Smooth muscle cell (in vitro differentiated cells): ENCODE measurements around the gene GOSR2. TPM values are rescaled to one million over a fixed set of nuclear protein-coding genes. Genes with fewer than 3 reads are reported as not detected.

Experiments used
- DNase-seq: peaks from one replicate; lab custom pipeline; 2025; ENCODE audit not compliant: unreplicated experiment; lab: John Stamatoyannopoulos, UW
- H2AFZ ChIP-seq: fragments of 200-600 bp; sonication (generic); 2 replicates; pipeline ENCODE4 v1.6.0; 2016; ENCODE audit warnings: antibody characterized with exemption, low read depth, mild to moderate bottlenecking
- H3F3A ChIP-seq: fragments of 200-600 bp; sonication (generic); 2 replicates; pipeline ENCODE4 v1.6.0; 2017; ENCODE audit warnings: antibody characterized with exemption, low read depth
- H3K27ac ChIP-seq: fragments of 200-600 bp; sonication (generic); 2 replicates; pipeline ENCODE4 v1.5.1; 2016; ENCODE audit warnings: low read depth, mild to moderate bottlenecking
- H3K27me3 ChIP-seq: fragments of 200-600 bp; sonication (generic); 2 replicates; pipeline ENCODE4 v1.6.1; 2016; ENCODE audit warnings: low read depth, mild to moderate bottlenecking
- H3K36me3 ChIP-seq: fragments of 200-600 bp; sonication (generic); 2 replicates; pipeline ENCODE4 v1.5.1; 2016; ENCODE audit warnings: low read depth
- H3K4me1 ChIP-seq: fragments of 200-600 bp; sonication (generic); 2 replicates; pipeline ENCODE4 v1.5.1; 2016; ENCODE audit warnings: low read depth
- H3K4me2 ChIP-seq: fragments of 200-600 bp; sonication (generic); 2 replicates; pipeline ENCODE4 v1.6.0; 2016; ENCODE audit warnings: mild to moderate bottlenecking
- H3K4me3 ChIP-seq: fragments of 200-600 bp; sonication (generic); 2 replicates; pipeline ENCODE4 v1.5.1; 2016; ENCODE audit warnings: mild to moderate bottlenecking
- H3K79me2 ChIP-seq: fragments of 200-600 bp; sonication (generic); 2 replicates; pipeline ENCODE4 v1.6.0; 2016; ENCODE audit warnings: low read depth, mild to moderate bottlenecking
- H3K9ac ChIP-seq: fragments of 200-600 bp; sonication (generic); 2 replicates; pipeline ENCODE4 v1.6.0; 2016; ENCODE audit warnings: low read depth
- H3K9me3 ChIP-seq: fragments of 200-600 bp; sonication (generic); replicated peaks from 2 replicates; pipeline ENCODE4 v1.5.1; 2016; ENCODE audit warnings: low read depth
- H4K20me1 ChIP-seq: fragments of 200-600 bp; sonication (generic); 2 replicates; pipeline ENCODE4 v1.6.0; 2016; ENCODE audit warnings: low read depth
- CTCF ChIP-seq: fragments of 200-600 bp; sonication (generic); IDR thresholded peaks from 2 replicates; pipeline ENCODE4 v1.5.1; 2017; ENCODE audit warnings: borderline replicate concordance, mild to moderate bottlenecking, antibody characterized with exemption; ENCODE audit not compliant: insufficient read depth, poor library complexity, severe bottlenecking
- WGBS: methylation state at CpG from one replicate; pipeline ENCODE4 v1.1.7; 2016; ENCODE audit warnings: low lambda C conversion rate; 5-methylcytosine and 5-hydroxymethylcytosine counted together
- polyA plus RNA-seq: library from polyadenylated mRNA; unstranded; fragments of >200 nt; fragmentation: Nextera tagmentation; extraction: Ambion mirVana; gene quantifications from 2 replicates; pipeline ENCODE4 v1.2.1, GENCODE V29; 2016
- total RNA-seq: library from RNA; depleted of rRNA; stranded (reverse); fragments of >200 nt; gene quantifications from 2 replicates; pipeline ENCODE4 v1.2.3, GENCODE V29; 2014

The GOSR2 gene
- total and polyA plus RNA-seq, 2 experiments from 2014 or later, result 38.0 to 64.5 TPM

- Histone ChIP-seq H3K4me1 (peaks cover 2% of the 10 kb centered on the region), H3K79me2 (no peaks in the 10 kb centered on the region), H2AFZ (no peak overlapping the region), H3K9ac (no peak overlapping the region), H4K20me1 (peaks cover 1% of the 10 kb centered on the region), H3K36me3 (no peaks in the 10 kb centered on the region), H3K27ac (no peak overlapping the region), H3K9me3 (no peaks in the 10 kb centered on the region), H3F3A (no peaks in the 10 kb centered on the region), H3K27me3 (peaks cover 28% of the 10 kb centered on the region), H3K4me3 (no peak overlapping the region), H3K4me2 (no peak overlapping the region)
- DNase-seq, result no peak
- no peak for TF ChIP-seq CTCF
- WGBS, result 74% methylated on average over 7 of the region's 10 CpGs
Measured at GRCh38 chr17:46971647-46972300, 48.8 kb downstream of the GOSR2 start.

DNA sequence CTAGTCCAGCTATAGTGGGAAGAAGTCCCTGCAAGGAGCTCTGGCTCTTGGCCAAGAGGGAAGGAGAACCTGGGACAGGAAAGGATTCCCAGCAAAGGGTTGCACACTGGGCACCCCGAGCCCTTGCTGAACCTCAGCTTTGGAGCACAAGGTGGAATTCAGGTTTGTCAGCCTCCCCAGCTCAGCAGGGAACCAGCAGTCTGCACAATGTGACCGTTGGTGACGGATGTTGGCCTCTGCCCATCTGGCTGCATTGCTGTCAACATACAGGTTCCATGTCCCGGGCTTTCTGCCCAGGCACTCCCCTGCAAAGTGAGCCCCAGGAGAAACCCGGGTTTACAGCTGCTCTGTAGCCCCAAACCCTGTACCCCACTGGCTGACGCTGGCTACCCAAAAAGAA lies 49.4 kb downstream of the GOSR2 start:
- WGBS, result 83% methylated on average over 6 of the region's 6 CpGs
- Histone ChIP-seq H3K27me3 (peaks cover 33% of the 10 kb centered on the region), H3K79me2 (no peaks in the 10 kb centered on the region), H2AFZ (no peak overlapping the region), H3F3A (no peaks in the 10 kb centered on the region), H4K20me1 (peaks cover 7% of the 10 kb centered on the region), H3K4me1 (peaks cover 4% of the 10 kb centered on the region), H3K4me3 (no peak overlapping the region), H3K9ac (no peak overlapping the region), H3K36me3 (no peaks in the 10 kb centered on the region), H3K27ac (no peak overlapping the region), H3K4me2 (no peak overlapping the region), H3K9me3 (no peaks in the 10 kb centered on the region)
- no peak for DNase-seq
- TF ChIP-seq CTCF, result no peak

GRCh38 chr17:46974086-46974485 lies 51.1 kb downstream of the GOSR2 start:
- Histone ChIP-seq H3K4me1 (peaks cover 18% of the 10 kb centered on the region), H3K27ac (no peak overlapping the region), H4K20me1 (peaks cover 15% of the 10 kb centered on the region), H3K36me3 (no peaks in the 10 kb centered on the region), H3F3A (no peaks in the 10 kb centered on the region), H3K27me3 (peaks cover 51% of the 10 kb centered on the region), H3K79me2 (no peaks in the 10 kb centered on the region), H3K9me3 (no peaks in the 10 kb centered on the region), H3K4me3 (no peak overlapping the region), H2AFZ (no peak overlapping the region), H3K4me2 (no peak overlapping the region), H3K9ac (no peak overlapping the region)
- 90% methylated on average over 11 of the region's 11 CpGs for WGBS
- no peak for DNase-seq
- TF ChIP-seq CTCF, result no peak

- H3K9me3 ChIP-seq, result no peaks in the 10 kb centered on the region
- 93% methylated on average over 4 of the region's 4 CpGs for WGBS
Measured at GRCh38 chr17:46975287-46975686, 52.3 kb downstream of the GOSR2 start.

More at GRCh38 chr17:46975287-46975686, 52.3 kb downstream of the GOSR2 start:
- H3K27ac ChIP-seq, result no peak overlapping the region
- H3K4me2 ChIP-seq, result no peak overlapping the region
- peaks cover 63% of the 10 kb centered on the region for H3K27me3 ChIP-seq
- no peaks in the 10 kb centered on the region for H3K36me3 ChIP-seq
- H3K4me1 ChIP-seq, result peaks cover 18% of the 10 kb centered on the region
- H2AFZ ChIP-seq, result no peak overlapping the region
- no peak overlapping the region for H3K9ac ChIP-seq
- H3F3A ChIP-seq, result no peaks in the 10 kb centered on the region
- peaks cover 15% of the 10 kb centered on the region for H4K20me1 ChIP-seq
- TF ChIP-seq CTCF, result no peak
- H3K4me3 ChIP-seq, result no peak overlapping the region
- H3K79me2 ChIP-seq, result no peaks in the 10 kb centered on the region
- no peak for DNase-seq
